GM23248 (cell line): ENCODE data around the gene SNX5.

ENCODE experiments used
- EZH2 ChIP-seq: fragments of 200-600 bp; sonication (generic); IDR thresholded peaks from 2 replicates; pipeline ENCODE4 v1.6.1; 2018; ENCODE audit warnings: antibody characterized with exemption, mild to moderate bottlenecking; ENCODE audit not compliant: insufficient read depth, poor library complexity, severe bottlenecking
- EZH2phosphoT487 ChIP-seq: fragments of 200-600 bp; sonication (generic); IDR thresholded peaks from 2 replicates; pipeline ENCODE4 v1.6.1; 2018; ENCODE audit warnings: antibody characterized with exemption, moderate library complexity, mild to moderate bottlenecking, low read depth; ENCODE audit not compliant: insufficient read depth

DNA sequence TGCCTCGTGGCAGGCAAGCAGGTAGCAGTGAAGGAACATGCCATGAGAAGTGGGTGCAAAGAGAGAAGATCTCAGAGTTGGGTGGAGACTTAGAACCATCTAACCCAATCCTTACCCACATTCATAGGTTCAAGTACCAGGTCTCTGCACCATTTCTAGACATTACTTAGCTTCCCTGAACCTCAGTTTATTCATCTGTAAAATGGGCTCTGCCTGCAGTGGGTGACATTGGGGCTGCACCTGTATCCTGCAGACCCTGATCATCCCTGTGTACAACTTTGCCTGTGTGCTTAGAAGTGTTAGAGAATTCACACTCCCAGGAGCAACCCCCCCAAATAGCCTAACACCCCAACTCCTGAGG, 42.7 kb downstream of the SNX5 start:
- TF ChIP-seq EZH2 (no peak), EZH2phosphoT487 (no peak)
